Fibroblast of pulmonary artery (primary cell): ENCODE measurements around the gene ANXA11.

Experiments used
- DNase-seq: peaks from one replicate; pipeline ENCODE4 v3.0.0-alpha.2; 2010; ENCODE audit warnings: low read depth
- H3K4me3 ChIP-seq: replicated peaks from 2 replicates; pipeline ENCODE4 v1.5.1; 2011; ENCODE audit warnings: low read depth, mild to moderate bottlenecking, control low read depth, low read length, moderate library complexity
- TF ChIP-seq, protein P1 (sequence below): IDR thresholded peaks from 2 replicates; pipeline ENCODE4 v1.5.1; 2011; ENCODE audit warnings: mild to moderate bottlenecking, control low read depth, low read length, inconsistent platforms; ENCODE audit errors: missing control alignments

ANXA11 gene

DNA sequence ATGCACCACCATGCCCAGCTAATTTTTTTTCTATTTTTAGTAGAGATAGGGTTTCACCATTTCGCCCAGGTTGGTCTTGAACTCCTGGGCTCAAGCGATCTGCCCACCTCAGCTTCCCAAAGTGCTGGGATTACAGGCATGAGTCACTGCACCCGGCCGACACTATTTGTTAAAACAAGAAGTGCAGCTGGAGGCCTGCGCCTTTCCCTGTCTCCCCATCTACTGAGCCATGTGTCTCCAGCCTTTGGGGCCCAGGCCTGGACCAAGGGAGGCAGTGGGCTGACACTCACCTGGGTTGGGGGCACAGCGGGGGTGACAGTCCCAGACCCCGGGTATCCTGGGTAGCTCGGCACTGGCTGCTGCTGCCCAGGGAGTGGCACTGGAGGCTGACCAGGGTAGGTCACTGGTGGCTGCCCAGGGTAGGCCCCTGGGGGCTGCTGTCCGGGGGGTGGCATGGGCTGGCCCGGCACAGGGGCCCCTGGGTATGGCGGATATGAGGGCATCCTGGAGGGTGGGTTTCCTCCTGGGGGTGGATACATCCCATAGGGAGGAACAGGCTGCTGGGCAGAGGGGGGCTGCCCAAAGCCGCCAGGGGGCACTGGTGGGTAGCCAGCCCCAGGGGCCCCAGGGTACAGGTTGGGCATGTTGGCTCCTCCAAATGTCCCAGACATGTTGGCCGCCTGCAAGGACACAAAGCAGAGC is 36.5 kb downstream of the ANXA11 start:
- TF ChIP-seq, protein P1, sequence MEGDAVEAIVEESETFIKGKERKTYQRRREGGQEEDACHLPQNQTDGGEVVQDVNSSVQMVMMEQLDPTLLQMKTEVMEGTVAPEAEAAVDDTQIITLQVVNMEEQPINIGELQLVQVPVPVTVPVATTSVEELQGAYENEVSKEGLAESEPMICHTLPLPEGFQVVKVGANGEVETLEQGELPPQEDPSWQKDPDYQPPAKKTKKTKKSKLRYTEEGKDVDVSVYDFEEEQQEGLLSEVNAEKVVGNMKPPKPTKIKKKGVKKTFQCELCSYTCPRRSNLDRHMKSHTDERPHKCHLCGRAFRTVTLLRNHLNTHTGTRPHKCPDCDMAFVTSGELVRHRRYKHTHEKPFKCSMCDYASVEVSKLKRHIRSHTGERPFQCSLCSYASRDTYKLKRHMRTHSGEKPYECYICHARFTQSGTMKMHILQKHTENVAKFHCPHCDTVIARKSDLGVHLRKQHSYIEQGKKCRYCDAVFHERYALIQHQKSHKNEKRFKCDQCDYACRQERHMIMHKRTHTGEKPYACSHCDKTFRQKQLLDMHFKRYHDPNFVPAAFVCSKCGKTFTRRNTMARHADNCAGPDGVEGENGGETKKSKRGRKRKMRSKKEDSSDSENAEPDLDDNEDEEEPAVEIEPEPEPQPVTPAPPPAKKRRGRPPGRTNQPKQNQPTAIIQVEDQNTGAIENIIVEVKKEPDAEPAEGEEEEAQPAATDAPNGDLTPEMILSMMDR = peak; percentile 20
- DNase-seq = no peak
- no peak overlapping the region for H3K4me3 ChIP-seq

DNA sequence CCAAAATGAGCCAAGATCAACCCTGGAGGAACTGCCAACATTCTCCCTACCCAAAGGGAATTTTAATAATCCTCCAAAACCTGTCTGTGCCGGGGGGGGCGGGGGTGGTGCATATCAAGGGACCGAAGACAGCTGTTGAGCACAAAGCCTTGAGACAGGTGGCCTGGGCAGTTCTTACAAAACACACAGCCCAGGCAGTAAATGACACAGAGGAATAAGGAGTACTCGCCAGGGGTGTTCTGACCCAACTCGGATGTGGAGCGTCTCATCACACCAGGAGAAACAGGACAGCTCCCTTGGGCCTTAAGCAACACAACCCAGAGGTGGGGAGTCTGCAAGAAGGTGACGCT is 37.2 kb downstream of the ANXA11 start:
- TF ChIP-seq, protein P1 = no peak
- DNase-seq = no peak
- H3K4me3 ChIP-seq = no peak overlapping the region

DNA sequence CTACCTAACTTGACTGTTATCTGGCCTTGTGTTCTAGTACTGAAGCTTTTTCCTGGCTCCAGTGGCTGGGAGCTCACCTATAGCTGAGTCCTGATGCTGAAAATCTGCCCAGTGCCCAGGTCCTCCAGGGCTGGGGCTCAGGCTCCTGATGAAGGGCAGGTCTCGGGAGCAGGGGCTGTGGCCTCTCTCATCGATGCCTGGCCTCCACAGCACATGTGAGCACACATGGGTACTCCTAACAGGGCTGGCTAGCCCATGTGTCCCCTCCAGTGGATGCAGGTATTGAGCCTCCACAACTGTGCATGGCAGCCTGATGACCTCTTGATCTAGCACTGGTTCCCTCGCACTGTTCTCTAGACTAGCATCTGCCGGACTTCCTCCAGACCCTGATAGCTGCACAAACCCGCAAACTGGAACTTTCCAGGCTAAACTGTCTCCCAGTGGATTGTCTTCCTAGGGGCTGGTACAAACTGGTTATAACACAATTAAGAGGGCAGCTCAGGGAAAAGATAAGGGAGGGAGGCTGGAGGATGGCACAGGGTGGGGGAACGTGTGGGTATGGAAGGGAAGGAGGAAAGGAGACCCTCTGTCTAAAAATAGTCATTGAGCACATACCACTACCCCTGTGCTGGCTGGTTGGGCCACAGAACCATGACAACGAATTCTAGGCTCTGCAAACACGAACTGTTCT is 37.7 kb downstream of the ANXA11 start:
- DNase-seq = no peak
- TF ChIP-seq, protein P1 = no peak
- no peak overlapping the region for H3K4me3 ChIP-seq

DNA sequence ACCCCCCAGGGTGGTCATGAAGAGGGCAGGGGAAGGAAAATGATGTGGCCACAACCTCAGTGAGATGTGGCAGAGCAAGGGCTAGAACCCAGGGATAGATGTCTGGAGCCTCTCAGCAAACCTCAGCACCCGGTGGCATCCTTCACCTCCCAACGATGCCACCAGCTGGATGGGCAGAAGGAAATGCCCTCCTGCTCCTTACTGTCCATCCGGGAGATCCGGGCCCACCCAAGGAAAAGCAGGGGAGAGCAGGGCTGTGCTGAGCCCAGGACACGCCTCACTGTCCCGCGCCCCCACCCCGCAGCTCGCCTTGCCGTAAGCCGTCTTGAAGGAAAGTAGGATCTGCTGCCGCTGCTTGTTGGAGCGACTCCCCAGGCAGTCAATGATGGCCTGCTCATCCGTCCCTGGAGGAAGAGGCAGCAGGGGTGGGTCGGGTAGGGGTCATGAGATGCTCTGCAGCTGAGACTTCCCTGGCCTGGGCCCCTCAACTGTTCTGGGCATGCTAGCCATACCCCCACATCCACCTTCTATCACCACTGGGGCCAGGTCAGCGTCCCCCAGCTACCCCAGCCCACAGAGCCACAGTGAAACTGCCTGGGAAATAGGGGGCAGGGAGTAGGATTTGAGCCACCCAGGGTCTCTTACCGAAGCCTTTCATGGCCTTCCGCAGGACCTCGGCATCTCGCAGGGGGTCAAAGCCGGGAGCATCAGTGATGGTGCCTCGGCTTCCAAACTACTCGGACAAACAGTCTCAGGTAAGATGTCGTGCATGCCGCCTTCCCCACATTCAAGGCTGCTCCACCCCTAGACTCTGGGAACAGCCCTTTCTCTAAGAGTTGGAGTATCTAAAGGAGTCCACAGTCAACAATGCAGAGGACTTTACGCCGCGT is 38.5 kb downstream of the ANXA11 start:
- no peak overlapping the region for H3K4me3 ChIP-seq

DNA sequence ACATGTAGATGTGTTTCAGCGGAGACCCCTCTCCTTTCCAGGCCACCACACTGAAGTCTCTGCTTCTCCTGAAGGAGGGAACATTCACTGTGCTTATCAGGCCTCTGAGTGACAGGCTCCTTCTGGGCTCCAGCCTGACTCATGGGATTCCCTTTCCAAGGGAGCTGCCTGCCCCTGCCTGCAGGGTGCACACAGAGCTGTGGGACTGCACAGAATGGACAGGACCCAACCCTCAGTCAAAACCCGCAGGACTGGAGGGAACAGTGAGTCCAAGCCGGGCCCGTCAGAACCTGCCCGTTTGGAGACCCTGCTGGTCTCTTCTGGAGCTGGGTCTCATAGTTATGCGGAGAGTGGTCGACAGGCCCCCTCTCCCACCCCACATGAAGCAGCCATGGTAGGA is 40.2 kb downstream of the ANXA11 start:
- H3K4me3 ChIP-seq = no peak overlapping the region
- TF ChIP-seq, protein P1 = peak; percentile 49
- DNase-seq = peak; percentile 67

More for the DNA sequence above, 38.5 kb downstream of the ANXA11 start:
- TF ChIP-seq, protein P1 = no peak
- DNase-seq = no peak

DNA sequence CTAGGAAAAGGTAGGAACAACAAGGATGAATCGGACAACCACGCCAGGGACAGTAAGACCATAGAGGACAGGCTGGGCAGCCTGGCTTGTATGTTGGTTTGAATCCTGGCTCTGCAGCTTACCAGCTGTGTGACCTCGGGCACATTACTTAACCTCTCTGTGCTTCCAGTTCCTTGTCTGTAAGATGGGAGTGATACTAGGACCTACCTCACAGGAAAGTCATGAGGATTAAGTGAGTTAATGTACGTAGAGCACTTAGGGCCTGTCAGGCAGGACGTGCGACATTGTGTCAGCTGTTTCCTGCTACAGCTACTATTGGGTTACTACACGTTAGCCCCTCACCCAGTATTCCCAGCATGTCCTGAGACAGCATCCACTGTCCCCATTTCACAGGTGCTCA is 40.7 kb downstream of the ANXA11 start:
- DNase-seq = no peak
- TF ChIP-seq, protein P1 = no peak
- H3K4me3 ChIP-seq = no peak overlapping the region
